Activated CD4-positive, alpha-beta T cell treated with anti-CD3 and anti-CD28 coated beads, Interleukin-2, amount 50 U/mL, for 4 hours (primary cell): ENCODE measurements around the gene DOCK2.
"Not testable (repeated sequence)": the region's sequence is repeated elsewhere in the genome, so short reads cannot be mapped to it uniquely, and the experiment has no call there.

Experiments
- DNase-seq, 2 experiments: peaks; one replicate each; pipeline ENCODE4 v3.0.0-alpha.2; 2020

DOCK2 gene

GRCh38 chr5:169721771-169722170, 84.7 kb downstream of the DOCK2 start:
- no peak for DNase-seq

- no peak for DNase-seq
Measured at GRCh38 chr5:169723103-169723831, 86.2 kb downstream of the DOCK2 start.

GRCh38 chr5:169724303-169725087, 87.4 kb downstream of the DOCK2 start:
- no peak for DNase-seq

- DNase-seq: not testable (repeated sequence)
Measured at GRCh38 chr5:169725665-169726064, 88.6 kb downstream of the DOCK2 start.

GRCh38 chr5:169728418-169728817, 91.3 kb downstream of the DOCK2 start:
- no peak for DNase-seq

DNA sequence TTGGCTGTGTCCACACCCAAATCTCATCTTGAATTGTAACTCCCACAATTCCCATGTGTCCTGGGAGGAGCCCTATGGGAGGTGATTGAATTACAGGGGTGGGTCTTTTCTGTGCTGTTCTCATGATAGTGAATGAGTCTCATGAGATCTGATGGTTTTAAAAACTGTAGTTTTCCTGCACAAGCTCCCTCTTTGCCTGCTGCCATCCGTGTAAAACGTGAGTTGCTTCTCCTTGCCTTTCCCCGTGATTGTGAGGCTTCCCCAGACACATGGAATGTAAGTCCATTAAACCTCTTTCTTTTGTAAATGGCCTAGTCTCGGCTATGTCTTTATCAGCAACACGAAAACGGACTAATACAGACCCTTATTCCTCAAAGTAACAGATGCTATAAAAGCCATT, 94.1 kb downstream of the DOCK2 start:
- DNase-seq: no peak

DNA sequence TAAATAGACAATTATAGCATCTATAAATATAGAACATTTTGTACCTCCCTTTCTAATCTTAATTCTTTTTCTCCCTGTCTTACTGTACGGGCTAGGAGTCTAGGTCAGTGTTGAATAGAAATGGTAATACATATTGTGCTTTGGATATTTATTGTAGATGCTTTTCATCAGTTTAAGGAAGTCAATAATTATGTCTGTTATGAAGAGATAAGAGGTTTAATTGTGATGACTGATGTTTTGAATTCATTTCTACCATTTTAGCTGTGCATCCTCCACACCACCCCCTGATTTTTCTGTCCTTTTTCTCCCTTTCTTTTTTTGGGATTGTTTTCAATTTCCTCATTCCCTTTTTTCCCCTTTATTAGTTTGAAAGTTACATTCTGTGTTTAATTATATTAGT, 95.8 kb downstream of the DOCK2 start:
- DNase-seq: no peak

- no peak for DNase-seq
Measured at GRCh38 chr5:169735913-169736312, 98.8 kb downstream of the DOCK2 start.

GRCh38 chr5:169736653-169737052, 99.6 kb downstream of the DOCK2 start:
- no peak for DNase-seq

GRCh38 chr5:169740435-169740834, 103.4 kb downstream of the DOCK2 start:
- DNase-seq: no peak

GRCh38 chr5:169742771-169743296, 105.8 kb downstream of the DOCK2 start:
- no peak for DNase-seq

DNA sequence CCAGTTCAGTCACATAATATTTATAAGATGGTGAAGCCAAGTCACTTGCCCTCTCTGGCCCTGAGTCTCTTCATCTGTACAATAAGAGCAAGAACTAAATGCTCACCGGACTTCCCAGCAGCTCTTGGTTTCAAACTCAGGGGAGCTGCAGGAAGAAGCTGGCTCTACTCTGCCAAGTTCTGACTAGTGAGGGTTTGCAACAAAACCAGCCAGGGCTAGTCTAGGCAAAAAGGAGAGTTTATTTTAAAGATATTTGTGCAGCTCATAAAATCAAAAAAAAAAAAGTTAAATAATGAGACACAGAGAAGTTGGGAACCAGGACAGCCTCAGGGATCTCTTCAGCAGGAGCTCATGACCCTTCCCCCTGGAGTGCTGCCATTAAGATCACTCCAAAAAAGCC, 107.3 kb downstream of the DOCK2 start:
- DNase-seq: no peak

GRCh38 chr5:169745441-169746146, 108.5 kb downstream of the DOCK2 start:
- no peak for DNase-seq

DNA sequence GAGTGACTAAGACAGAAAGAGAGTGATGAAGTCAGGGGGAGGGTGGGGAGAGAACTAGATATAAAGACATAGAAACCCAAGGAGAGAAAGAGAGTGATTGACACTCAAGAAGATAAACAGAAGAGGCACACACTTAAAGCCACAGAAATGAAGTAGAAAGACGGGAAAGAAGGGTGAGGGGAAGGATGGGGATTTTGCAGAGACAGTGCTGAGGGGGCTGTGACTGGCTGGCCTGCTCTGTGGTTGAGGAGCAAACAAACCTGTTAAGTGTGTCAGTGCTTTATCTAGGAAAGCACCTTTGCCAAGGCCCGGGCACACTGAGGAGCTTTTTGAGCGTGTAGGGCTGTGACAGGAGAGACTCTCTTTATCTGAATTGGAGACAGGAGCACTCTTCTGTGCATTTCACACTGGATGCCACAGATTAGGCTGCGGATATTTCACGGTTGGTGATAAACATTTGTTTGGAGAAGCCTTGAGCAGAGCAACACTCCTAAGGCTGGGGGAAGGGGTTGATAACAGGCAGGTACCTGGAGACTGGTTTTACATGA, 109.1 kb downstream of the DOCK2 start:
- DNase-seq: no peak

GRCh38 chr5:169748174-169748573, 111.1 kb downstream of the DOCK2 start:
- no peak for DNase-seq

GRCh38 chr5:169749295-169749694, 112.2 kb downstream of the DOCK2 start:
- DNase-seq: no peak

GRCh38 chr5:169751490-169751889, 114.4 kb downstream of the DOCK2 start:
- no peak for DNase-seq

GRCh38 chr5:169752566-169752965, 115.5 kb downstream of the DOCK2 start:
- not testable (repeated sequence) for DNase-seq

DNA sequence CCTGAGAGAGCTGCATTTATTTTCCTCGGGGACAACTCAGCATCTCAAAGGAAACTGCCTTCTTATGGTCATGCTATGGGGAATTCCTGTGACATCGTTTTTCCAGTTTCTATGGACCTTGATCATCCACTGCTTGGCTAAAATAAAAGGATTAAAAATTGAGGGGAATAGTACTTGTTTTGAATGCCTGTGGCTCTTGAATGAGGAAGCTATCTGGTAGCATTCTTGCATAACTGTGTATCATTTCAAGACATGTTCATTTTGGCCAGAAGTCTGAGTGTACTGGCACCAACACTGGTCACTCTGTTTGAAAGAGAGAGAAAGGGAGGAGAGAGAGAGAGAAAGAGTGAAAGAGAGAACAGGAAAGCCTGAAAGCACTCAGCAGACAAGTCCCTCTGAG, 116.7 kb downstream of the DOCK2 start:
- no peak for DNase-seq

GRCh38 chr5:169754737-169755136, 117.7 kb downstream of the DOCK2 start:
- DNase-seq: no peak

- no peak for DNase-seq
Measured at GRCh38 chr5:169756071-169756765, 119.1 kb downstream of the DOCK2 start.

- DNase-seq: no peak
Measured at GRCh38 chr5:169757016-169757415, 119.9 kb downstream of the DOCK2 start.

GRCh38 chr5:169758886-169759285, 121.8 kb downstream of the DOCK2 start:
- DNase-seq: no peak
